WERI-Rb-1 (cell line): ENCODE measurements around the gene TPP1.

Experiments used
- DNase-seq: peaks from one replicate; pipeline ENCODE4 v3.0.0-alpha.2; 2020
- H3K27ac ChIP-seq: fragments of 250-450 bp; sonication (Bioruptor Pico); 2 replicates; pipeline ENCODE4 v1.5.1; 2020; ENCODE audit warnings: mild to moderate bottlenecking, moderate library complexity
- H3K27me3 ChIP-seq: fragments of 250-450 bp; sonication (Bioruptor Pico); 2 replicates; pipeline ENCODE4 v1.5.1; 2021; ENCODE audit warnings: mild to moderate bottlenecking, low read depth, moderate library complexity; ENCODE audit not compliant: insufficient read depth, severe bottlenecking
- H3K36me3 ChIP-seq: fragments of 250-450 bp; sonication (Bioruptor Pico); 2 replicates; pipeline ENCODE4 v1.5.1; 2020; ENCODE audit warnings: mild to moderate bottlenecking, moderate library complexity
- H3K4me3 ChIP-seq: 2 replicates; pipeline ENCODE4 v1.5.1; 2011; ENCODE audit warnings: low read depth, mild to moderate bottlenecking, control low read depth, low read length
- H3K9me3 ChIP-seq: fragments of 250-450 bp; sonication (Bioruptor Pico); 2 replicates; pipeline ENCODE4 v1.5.1; 2021; ENCODE audit warnings: mild to moderate bottlenecking, moderate library complexity; ENCODE audit not compliant: severe bottlenecking
- CTCF ChIP-seq: IDR thresholded peaks from 2 replicates; pipeline ENCODE4 v1.5.1; 2011; ENCODE audit warnings: low read depth, mild to moderate bottlenecking, control low read depth, inconsistent platforms, low read length

TPP1 gene

DNA sequence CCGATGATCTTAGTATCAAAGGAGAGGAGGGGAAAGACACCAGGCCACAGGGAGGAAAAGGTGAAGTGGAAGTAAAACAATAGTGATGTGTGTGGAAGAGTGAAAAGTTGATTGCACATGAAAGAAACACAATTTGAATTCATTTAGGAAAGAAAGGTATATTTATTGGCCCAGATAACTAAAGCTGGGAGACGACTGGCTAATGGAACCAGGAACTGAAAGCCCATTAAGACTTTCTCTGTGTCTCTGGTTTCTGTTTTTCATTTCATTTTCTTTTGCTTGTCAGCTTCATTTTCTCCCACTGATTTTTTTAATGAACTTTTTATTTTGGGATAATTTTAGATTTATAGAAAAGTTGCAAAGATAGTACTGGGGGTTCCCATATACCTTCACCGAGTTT lies 41.5 kb upstream of the TPP1 start:
- Histone ChIP-seq H3K27me3 (no peaks in the 10 kb centered on the region), H3K4me3 (no peak overlapping the region), H3K27ac (no peak overlapping the region), H3K9me3 (no peaks in the 10 kb centered on the region), H3K36me3 (no peaks in the 10 kb centered on the region)
- DNase-seq: no peak
- no peak for TF ChIP-seq CTCF

- no peak overlapping the region for H3K27ac ChIP-seq
- peaks cover 4% of the 10 kb centered on the region for H3K36me3 ChIP-seq
- no peak for DNase-seq
- H3K9me3 ChIP-seq: no peaks in the 10 kb centered on the region
- H3K27me3 ChIP-seq: no peaks in the 10 kb centered on the region
- no peak overlapping the region for H3K4me3 ChIP-seq
- TF ChIP-seq CTCF: no peak
Measured at GRCh38 chr11:6658647-6659046, 39.4 kb upstream of the TPP1 start.

- Histone ChIP-seq H3K4me3 (no peak overlapping the region), H3K36me3 (peaks cover 4% of the 10 kb centered on the region), H3K27me3 (no peaks in the 10 kb centered on the region), H3K27ac (no peak overlapping the region), H3K9me3 (no peaks in the 10 kb centered on the region)
- no peak for DNase-seq
- no peak for TF ChIP-seq CTCF
Measured at GRCh38 chr11:6657346-6657745, 38.1 kb upstream of the TPP1 start.

DNA sequence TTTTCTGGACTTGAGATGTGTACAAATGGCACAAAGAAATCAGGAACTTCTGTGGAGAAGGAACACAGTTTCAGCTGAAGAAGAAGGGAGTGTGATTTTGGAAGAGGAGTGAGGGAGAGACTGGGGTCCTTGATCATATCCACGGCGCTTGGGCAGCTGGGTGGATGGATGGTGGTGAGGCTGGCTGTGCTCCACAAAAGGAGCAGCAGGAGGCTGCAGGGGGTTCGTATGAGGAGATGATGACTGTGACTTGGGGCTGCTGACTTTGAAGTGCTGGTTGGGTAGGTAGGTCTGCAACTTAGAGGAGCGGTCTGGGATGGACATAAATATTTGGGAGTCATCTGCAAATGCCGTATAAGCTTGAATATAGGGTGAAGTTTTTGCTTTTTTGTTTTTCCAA lies 37.7 kb upstream of the TPP1 start:
- no peak overlapping the region for H3K27ac ChIP-seq
- TF ChIP-seq CTCF: no peak
- DNase-seq: no peak
- no peak overlapping the region for H3K4me3 ChIP-seq
- H3K27me3 ChIP-seq: no peaks in the 10 kb centered on the region
- no peaks in the 10 kb centered on the region for H3K9me3 ChIP-seq
- peaks cover 4% of the 10 kb centered on the region for H3K36me3 ChIP-seq

DNA sequence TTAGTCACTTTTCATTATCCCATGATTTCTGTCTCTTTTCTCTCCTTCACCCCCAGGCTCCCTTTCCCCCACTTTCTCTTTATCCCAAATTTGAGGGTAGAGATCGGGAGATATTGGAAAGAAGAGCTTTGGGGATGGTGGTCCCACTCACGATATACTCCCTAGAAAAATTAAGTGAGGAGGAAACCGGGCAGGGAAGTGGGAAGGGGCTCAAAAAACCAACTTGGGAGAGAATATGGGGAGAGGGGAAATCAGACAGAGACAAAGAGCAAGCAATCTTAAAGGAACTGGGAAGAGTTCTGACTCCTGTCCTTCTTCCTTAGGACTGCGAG lies 37.3 kb upstream of the TPP1 start:
- Histone ChIP-seq H3K27ac (no peak overlapping the region), H3K36me3 (peaks cover 4% of the 10 kb centered on the region), H3K4me3 (no peak overlapping the region), H3K9me3 (no peaks in the 10 kb centered on the region), H3K27me3 (no peaks in the 10 kb centered on the region)
- DNase-seq: no peak
- TF ChIP-seq CTCF: no peak

GRCh38 chr11:6655790-6656583 lies 36.8 kb upstream of the TPP1 start, which contains the start of gene DCHS1:
Gene DCHS1 (minus strand): TSS chr11:6655809. CDS start chr11:6641613, 14,196 bp downstream.
- TF ChIP-seq CTCF: no peak
- Histone ChIP-seq H3K9me3 (no peaks in the 10 kb centered on the region), H3K36me3 (peaks cover 4% of the 10 kb centered on the region), H3K4me3 (peak within 1 kb of the TSS; percentile 66), H3K27me3 (no peaks in the 10 kb centered on the region), H3K27ac (peak within 1 kb of the TSS; percentile 57; the same call in 1 of the 2 replicates)
- DNase-seq: peak; percentile 33
